Type B pancreatic cell (in vitro differentiated cells): ENCODE data around the gene HSDL2. TPM values are rescaled to one million over a fixed set of nuclear protein-coding genes. Genes with fewer than 3 reads are reported as not detected.

ENCODE experiments used
- DNase-seq: peaks from one replicate; pipeline ENCODE4 v3.0.0; 2021; ENCODE audit warnings: mixed read lengths; ENCODE audit not compliant: unreplicated experiment; ENCODE audit errors: extremely low spot score
- H3K27ac Mint-ChIP-seq: 2 replicates; pipeline ENCODE4 v1.8.0; 2021; ENCODE audit warnings: mild to moderate bottlenecking, mixed read lengths
- H3K27me3 Mint-ChIP-seq: 2 replicates; pipeline ENCODE4 v1.8.0; 2021; ENCODE audit warnings: mixed read lengths
- H3K36me3 Mint-ChIP-seq: 2 replicates; pipeline ENCODE4 v1.8.0; 2021; ENCODE audit warnings: mixed read lengths
- H3K4me1 Mint-ChIP-seq: one replicate; pipeline ENCODE4 v1.8.0; 2021; ENCODE audit warnings: mixed read lengths; ENCODE audit not compliant: unreplicated experiment
- H3K4me3 Mint-ChIP-seq: 2 replicates; pipeline ENCODE4 v1.8.0; 2021; ENCODE audit warnings: mild to moderate bottlenecking, mixed read lengths
- H3K9me3 Mint-ChIP-seq: 2 replicates; pipeline ENCODE4 v1.8.0; 2021; ENCODE audit warnings: mixed read lengths
- CTCF ChIP-seq: fragments of 200-600 bp; sonication (generic); conservative IDR thresholded peaks from 2 replicates; pipeline ENCODE4 v1.5.0; 2021; ENCODE audit warnings: antibody characterized with exemption, mild to moderate bottlenecking
- total RNA-seq: library from RNA; stranded (reverse); gene quantifications from 2 replicates; pipeline ENCODE4 v1.2.1, GENCODE V29; 2021; ENCODE audit warnings: low replicate concordance

HSDL2 gene
- total RNA-seq, 1 donor from 2014 or later: 37.5 TPM

- Mint-ChIP-seq H3K4me1 (peaks cover 5% of the 10 kb centered on the region), H3K9me3 (peaks cover 4% of the 10 kb centered on the region), H3K27ac (no peak overlapping the region), H3K36me3 (peaks cover 3% of the 10 kb centered on the region), H3K4me3 (no peak overlapping the region), H3K27me3 (no peaks in the 10 kb centered on the region)
- no peak for TF ChIP-seq CTCF
- DNase-seq: no peak
Measured at GRCh38 chr9:112520069-112520468, 140.2 kb downstream of the HSDL2 start.

DNA sequence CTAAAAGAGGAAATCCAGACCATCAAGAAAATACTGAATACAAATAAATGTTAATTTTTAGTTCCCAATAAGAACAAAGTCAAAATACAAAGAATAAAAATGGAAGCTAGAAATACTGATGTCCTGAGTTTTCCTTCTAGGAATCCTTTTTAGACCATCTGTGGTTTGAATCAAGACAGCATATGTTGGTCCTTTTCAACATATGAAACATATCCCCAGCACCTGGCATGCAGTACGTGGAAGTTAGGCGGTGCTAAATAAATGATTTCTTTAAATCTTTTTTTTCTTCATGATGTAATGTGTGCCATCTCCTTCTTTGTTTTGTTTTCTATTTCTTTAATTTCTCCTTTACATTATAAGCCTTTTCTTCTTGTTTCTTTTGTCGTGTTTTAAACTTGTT lies 140.7 kb downstream of the HSDL2 start:
- Mint-ChIP-seq H3K4me3 (no peak overlapping the region), H3K4me1 (peaks cover 5% of the 10 kb centered on the region), H3K27me3 (no peaks in the 10 kb centered on the region), H3K27ac (no peak overlapping the region), H3K9me3 (peaks cover 4% of the 10 kb centered on the region), H3K36me3 (peaks cover 3% of the 10 kb centered on the region)
- TF ChIP-seq CTCF: no peak
- no peak for DNase-seq

Other genes with a start within 250 kb of the HSDL2 start
- gene SUSD1, start 204.8 kb upstream of the HSDL2 start, total RNA-seq: 16.3 and 21.8 TPM in 2 replicates
- gene PTBP3, start 46.5 kb upstream of the HSDL2 start, total RNA-seq: 78.6 and 174 TPM in 2 replicates
- 15.0 and 28.1 TPM in 2 replicates for gene KIAA1958, start 106.7 kb downstream of the HSDL2 start, total RNA-seq